Activated CD4-positive, CD25-positive, alpha-beta regulatory T cell treated with anti-CD3 and anti-CD28 coated beads, Interleukin-2, amount 50 U/mL, for 16 hours (primary cell): Measurements from ENCODE around the gene CHD6.

Experiments used
- DNase-seq: peaks from one replicate; pipeline ENCODE4 v3.0.0-alpha.2; 2020; ENCODE audit warnings: low read depth, low spot score

The CHD6 gene

GRCh38 chr20:41463567-41463966 is 154.6 kb downstream of the CHD6 start:
- DNase-seq = no peak

- DNase-seq = no peak
Measured at GRCh38 chr20:41462372-41463161, 155.6 kb downstream of the CHD6 start.

GRCh38 chr20:41458761-41459160 is 159.4 kb downstream of the CHD6 start:
- no peak for DNase-seq

GRCh38 chr20:41457173-41457857 is 160.9 kb downstream of the CHD6 start:
- DNase-seq = no peak

- no peak for DNase-seq
Measured at GRCh38 chr20:41456351-41456750, 161.8 kb downstream of the CHD6 start.

- no peak for DNase-seq
Measured at GRCh38 chr20:41454250-41454649, 163.9 kb downstream of the CHD6 start.

- no peak for DNase-seq
Measured at GRCh38 chr20:41453010-41453950, 164.9 kb downstream of the CHD6 start.

- no peak for DNase-seq
Measured at GRCh38 chr20:41452226-41452625, 166.0 kb downstream of the CHD6 start.

GRCh38 chr20:41447006-41447405 is 171.2 kb downstream of the CHD6 start:
- DNase-seq = no peak

GRCh38 chr20:41446456-41446855 is 171.7 kb downstream of the CHD6 start:
- DNase-seq = no peak

- DNase-seq = no peak
Measured at GRCh38 chr20:41444821-41445220, 173.4 kb downstream of the CHD6 start.

- no peak for DNase-seq
Measured at GRCh38 chr20:41443691-41444090, 174.5 kb downstream of the CHD6 start.

GRCh38 chr20:41440882-41441281 is 177.3 kb downstream of the CHD6 start:
- DNase-seq = no peak

- no peak for DNase-seq
Measured at GRCh38 chr20:41437836-41438235, 180.3 kb downstream of the CHD6 start.

GRCh38 chr20:41436679-41437078 is 181.5 kb downstream of the CHD6 start:
- no peak for DNase-seq

GRCh38 chr20:41433203-41433602 is 185.0 kb downstream of the CHD6 start:
- DNase-seq = no peak

GRCh38 chr20:41432746-41433145 is 185.4 kb downstream of the CHD6 start:
- DNase-seq = no peak

- DNase-seq = no peak
Measured at GRCh38 chr20:41428285-41428684, 189.9 kb downstream of the CHD6 start.

- no peak for DNase-seq
Measured at GRCh38 chr20:41427833-41428232, 190.3 kb downstream of the CHD6 start.

GRCh38 chr20:41426976-41427375 is 191.2 kb downstream of the CHD6 start:
- DNase-seq = no peak

GRCh38 chr20:41426086-41426830 is 191.9 kb downstream of the CHD6 start:
- no peak for DNase-seq
